ENCODE data around the gene NCBP1.
A peak's percentile ranks its signal among the peaks of the same experiment; 100 is the strongest.
"Not testable (repeated sequence)": the region's sequence is repeated elsewhere in the genome, so short reads cannot be mapped to it uniquely, and the experiment has no call there.

NCBP1 gene

DNA sequence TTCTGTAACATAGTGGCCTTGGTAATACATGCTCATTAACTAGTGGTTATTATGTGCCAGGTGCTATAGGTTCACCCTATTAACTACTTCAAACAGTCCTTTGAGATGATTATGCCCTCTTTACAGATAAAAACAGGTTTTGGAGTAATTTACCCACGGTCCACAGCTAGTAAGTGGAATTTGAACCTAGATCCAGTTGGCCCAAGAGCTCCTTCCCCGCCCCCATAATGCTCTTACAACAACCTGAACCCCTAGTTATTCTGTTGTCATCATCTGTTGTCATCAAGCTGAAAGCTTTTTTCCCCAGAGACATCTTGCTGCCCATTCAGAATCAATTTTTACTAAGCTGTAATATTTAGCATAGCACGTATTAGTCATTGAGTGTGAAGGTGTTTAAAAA, 40.3 kb downstream of the NCBP1 start:
- no peak for DNase-seq (ENCODE audit: low read depth in 2 of 2)

DNA sequence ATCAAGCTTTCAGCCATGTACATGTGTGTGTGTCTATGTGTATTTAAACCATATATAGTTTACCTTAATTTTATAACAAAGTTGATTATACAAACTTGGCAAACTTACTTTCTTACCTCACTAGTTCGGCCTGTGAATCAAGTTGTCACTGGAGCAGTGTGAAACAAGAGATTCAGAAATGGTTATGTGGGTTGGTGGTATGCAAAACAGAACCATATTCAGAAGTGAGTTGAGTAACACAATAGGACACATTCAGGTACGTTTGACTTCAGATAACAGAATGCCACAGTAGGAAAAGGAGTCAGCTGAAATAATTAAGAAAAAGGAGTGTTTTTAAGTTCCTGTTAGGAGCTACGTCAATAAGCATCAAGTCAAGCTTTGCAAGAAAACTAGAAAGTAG, 42.0 kb downstream of the NCBP1 start:
- DNase-seq (ENCODE audit: low read depth in 2 of 2) = no peak

DNA sequence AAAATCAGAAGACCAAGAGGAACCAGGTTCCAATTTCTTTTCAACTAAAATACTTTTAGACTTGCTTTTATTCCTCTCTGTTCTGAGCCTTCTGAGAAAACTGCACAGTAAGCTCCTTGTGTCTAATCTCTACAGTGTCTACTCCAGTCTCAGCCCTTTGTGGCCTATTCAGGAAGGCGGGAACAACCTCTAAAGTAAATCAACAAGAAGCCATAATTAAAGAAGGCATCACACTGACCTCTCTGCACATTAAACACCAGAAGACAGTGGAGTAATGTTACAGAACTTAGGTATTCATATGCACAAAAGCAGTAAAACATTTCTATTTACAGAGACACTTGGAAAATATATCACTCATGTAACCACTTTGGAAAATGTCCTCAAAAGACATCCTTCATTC, 48.6 kb downstream of the NCBP1 start:
- no peak for DNase-seq (ENCODE audit: low read depth in 2 of 2)

DNA sequence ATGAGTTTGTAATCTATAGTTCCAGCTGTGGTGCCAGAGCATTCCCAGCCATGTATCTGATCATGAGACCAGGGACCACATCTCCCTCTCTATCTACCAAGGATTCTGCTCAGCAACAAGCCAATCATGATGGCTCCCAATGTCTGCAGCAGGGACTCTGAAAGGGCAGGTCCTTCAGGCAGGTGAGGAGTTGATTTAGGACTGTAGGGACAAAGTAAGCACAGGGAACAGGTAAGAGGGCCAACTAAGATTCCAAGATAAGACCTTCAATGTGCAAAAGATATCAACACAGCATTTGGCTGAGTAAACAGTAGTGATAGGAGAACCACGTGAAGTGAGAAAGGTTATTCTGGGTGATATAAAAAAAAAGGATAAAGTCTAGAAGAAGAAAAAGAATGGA, 55.0 kb downstream of the NCBP1 start:
- no peak for DNase-seq (ENCODE audit: low read depth in 2 of 2)

DNA sequence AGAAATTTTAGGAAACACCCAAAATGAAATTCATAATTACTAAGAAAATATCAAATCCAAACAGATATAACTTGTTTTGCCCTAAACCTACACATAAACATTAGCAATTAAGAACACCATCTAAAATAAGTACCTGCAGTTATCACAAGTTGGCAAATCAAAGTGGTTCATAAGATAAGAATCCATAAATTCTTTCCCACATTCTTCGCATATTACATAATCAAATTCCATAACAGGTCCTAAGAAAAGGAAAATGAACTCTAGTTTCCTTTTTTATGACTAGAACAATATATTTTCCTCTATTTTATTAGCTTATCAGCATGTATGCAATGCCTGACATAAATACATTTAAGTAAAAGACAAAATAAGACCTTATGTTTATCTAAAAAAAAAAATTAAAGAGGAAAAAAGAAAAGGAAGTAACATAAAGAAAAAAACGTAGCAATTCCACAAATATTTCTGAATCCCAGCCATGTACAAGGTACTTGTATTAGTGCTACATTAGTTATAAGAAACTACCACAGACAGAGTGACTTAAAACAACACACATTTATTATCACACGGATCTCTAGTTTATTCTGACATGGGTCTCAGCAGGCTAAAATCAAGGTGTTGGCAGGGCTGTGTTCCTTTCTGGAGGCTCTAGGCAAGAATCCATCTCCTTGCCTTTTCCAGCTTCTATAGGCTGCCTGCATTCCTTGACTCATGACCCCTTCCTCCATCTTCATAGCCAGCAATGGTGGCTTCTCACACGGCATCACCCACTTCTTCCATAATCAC, 56.0 kb downstream of the NCBP1 start:
- DNase-seq (ENCODE audit: low read depth in 2 of 2) = no peak

DNA sequence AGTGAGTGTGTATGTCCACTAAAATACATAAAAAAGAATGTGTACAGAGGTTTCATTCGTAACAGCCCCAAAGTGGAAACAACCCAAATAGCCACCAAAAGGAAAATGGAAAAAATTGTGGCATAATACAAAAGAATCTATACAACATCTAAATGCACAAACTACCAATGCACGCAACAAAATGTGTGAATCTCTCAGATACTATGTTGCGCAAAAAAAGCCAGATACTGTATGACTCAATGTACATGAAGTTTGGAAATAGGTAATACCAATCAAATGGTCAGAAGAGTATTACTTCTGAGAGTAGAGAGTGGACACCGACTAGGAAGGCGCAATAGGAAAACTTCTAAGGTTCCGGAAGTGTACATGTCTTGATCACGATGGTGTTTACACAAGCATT, 61.1 kb downstream of the NCBP1 start:
- DNase-seq (ENCODE audit: low read depth in 2 of 2) = no peak

DNA sequence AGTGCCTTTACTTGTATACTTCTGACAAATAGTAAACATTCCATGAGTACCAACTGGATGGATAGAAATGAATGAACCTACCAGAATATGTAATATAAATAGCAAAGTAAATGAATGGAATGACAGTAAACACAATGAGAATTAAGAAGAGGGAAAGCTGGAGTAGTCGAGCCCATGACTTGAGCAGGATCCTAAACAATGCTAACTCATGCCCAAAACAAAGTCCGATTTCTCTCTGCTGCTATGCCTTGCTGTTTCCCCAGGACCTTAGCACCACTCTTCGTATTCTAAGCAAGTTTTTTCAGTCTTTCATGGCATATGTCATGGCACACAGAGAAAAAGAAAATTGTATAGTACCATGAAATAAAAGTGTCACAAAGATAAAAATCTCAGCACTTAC, 61.8 kb downstream of the NCBP1 start:
- no peak for DNase-seq (ENCODE audit: low read depth in 2 of 2)

DNA sequence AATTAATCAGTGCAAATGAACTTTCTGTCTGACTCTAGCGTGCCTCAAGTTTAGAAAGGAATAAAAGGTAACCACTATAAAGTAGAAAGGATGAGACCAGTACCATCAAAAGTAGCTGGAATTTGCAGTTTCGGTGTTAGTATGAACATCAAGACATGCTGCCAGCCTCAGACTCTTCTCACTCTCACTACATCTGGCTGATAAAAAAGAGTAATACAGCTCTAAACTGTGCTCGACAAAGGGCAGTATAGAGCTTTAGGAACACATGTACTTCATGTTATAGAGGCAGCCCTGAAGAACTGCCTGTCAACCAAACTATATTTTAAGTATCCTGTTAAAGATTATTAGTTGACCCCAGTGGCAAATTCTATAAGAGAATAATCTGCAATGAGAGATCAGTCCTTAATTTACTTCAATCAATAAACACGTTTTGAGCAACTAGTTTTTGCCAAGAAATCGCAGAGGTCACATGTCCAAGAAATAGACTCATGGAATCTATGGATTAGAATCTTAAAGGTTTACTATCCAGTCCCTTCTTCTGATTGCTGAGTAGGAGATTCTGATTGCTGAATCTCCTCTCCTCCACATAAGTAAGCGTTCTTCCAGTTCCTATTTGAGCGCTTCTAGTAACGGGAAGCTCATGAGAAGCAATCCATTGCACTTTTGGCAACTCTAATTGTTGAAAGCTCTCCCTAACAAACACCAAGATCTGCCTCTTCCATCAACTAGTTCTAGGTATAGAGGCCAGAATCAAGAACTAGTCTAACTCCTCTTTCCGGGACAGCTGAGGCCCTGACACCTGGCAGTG, 62.6 kb downstream of the NCBP1 start:
- DNase-seq (ENCODE audit: low read depth in 2 of 2) = no peak

DNA sequence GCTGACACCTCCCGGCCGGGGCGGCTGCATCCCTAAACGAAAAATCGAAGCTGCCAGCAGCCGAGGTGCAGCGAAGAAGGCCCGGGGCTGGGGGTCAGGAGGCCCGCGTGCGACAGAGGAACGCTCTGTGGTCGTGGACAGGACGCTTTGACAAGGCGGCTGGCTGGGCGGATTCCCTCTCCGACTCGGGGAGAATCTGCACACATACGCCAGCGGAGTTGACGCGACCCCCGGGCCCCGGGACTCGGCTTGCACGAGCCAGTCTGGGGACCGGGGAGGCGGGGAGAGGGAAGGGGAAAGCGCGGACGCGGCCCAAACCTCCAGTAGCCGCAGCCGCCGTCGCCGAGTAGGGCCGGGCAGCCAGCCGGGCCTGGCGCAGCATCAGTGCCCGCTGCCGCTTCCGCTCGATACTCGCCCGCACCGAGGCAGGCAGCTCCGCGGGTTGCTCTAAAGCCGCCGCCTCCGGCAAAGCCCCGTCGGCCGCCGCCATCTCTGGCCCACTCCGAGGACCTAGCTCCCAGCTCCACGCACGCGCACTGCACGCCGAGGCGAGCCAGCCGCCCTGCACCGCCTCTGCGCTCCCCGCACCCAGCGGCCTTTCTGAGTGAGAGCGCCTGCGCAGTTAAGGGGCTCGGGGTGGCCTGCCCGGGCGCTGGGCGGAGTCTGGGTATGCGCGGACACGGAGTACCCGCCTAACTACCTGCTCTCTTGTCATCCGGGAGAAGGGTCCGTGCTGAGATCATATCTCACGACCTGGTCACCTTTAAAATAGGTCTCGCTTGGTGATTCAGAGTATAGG, 63.4 kb downstream of the NCBP1 start, which contains the start of gene XPA:
Gene XPA (minus strand): TSS at position 538 of the 799 bp plus-strand sequence. CDS start 48 bp downstream, at position 490.
- peak; percentile 94 to 96 for DNase-seq (ENCODE audit: low read depth in 2 of 2)

DNA sequence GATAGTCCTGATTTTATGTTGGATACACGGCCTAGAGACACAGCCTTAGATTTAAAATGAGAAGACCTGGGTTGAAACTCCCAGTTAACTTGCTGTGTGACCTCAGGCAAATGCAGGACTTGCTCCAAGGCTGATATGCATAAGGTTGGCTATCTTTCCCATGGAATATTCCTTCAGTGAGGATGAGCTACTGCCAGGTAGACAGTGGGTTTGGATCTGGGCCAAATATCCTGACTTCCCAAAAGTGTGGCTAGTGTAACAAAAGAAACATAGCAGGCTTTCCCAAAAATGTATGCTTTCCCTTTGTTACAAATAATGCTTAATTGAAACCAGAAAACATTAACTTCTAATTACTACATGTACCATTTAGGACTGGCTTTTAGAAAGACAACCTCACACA, 64.2 kb downstream of the NCBP1 start:
- DNase-seq (ENCODE audit: low read depth in 2 of 2) = no peak

DNA sequence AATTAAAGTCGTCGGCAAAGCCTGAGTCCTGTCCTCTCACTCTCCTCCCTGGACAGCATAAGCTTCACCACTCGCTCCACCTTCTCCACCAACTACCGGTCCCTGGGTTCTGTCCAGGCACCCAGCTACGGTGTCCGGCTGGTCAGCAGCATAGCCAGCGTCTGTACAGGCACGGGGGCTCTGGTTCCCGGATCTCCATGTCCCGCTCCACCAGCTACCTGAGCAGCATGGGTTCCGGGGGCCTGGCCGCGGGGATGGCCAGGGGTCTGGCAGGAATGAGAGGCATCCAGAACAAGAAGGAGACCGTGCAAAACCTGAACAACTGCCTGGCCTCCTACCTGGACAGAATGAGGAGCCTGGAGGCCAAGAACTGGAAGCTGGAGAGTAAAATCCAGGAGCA, 65.2 kb downstream of the NCBP1 start:
- DNase-seq (ENCODE audit: low read depth in 2 of 2) = no peak

DNA sequence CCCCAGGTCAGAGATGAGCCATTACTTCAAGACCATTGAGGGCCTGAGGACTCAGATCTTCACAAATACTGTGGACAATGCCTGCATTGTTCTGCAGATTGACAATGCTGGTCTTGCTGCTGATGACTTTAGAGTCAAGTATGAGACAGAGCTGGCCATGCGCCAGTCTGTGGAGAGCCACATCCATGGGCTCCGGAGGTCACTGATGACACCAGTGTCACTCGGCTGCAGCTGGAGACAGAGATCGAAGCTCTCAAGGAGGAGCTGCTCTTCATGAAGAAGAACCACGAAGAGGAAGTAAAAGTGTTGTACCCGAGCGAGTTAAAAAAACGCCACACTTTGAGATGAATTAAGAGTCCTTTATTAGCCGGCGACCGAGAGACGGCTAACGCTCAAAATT, 65.7 kb downstream of the NCBP1 start:
- not testable (repeated sequence) for DNase-seq (ENCODE audit: low read depth in 2 of 2)

DNA sequence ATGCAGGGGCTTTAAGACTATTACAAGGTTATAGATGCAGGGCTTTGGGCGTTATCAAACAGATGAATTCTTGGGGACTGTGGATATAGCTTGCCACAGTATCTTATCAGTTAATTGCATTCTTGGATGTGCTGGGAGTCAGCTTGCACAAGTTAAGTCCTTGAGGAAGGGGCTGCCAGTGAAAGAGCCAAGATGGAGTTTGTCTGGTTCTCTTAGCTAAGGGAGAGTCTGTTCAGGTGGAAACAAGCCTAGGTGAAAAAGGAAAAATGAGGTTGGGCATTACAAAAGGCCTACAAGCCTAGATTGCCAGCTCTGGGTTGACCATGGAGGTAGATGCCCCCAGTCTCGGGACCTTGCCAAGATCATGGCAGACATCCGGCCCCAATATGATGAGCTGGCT, 66.2 kb downstream of the NCBP1 start:
- not testable (repeated sequence) for DNase-seq (ENCODE audit: low read depth in 2 of 2)

DNA sequence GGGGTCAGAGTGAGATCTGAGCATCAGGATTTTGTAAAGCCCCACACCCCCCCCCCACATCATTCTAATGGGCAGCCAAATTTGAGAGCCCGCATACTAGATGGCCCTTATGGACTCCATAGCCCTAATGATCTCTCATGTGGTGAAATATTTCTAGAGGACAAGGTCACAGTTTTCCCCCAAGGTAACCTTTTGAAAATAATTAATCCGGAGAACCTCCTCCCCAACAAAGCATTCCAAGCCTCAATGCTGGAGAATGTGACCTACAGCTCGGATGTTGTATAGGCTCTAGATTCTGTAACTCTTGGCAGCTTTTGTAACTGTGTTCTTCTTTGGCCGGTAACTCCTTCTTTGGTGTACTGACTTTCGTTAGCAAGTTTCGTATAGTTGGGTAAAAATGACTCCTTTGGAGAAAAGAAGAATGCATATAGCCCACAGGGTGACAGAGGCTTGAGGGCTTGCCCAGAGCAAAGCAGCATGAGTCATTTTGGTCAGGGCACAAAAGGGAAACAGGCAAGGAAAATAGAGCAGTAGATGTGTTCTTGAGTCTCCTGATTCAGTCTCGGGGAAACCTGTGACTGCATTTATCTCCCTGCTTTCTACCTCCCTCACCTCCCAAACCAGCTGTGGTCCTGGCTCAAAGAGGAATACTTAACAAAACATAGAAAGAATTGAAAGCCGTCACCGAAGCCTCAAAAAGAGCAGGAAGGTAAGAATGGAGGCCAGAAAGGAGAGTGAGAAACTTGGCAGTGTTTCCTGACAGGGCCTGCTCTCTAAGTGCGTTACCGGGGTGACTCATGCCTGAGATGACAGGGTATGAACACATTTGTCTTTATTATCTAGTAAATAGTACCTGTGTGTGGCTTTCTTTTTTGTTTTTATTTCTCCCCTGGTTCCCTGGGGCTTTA, 70.1 kb downstream of the NCBP1 start:
- no peak for DNase-seq (ENCODE audit: low read depth in 2 of 2)

DNA sequence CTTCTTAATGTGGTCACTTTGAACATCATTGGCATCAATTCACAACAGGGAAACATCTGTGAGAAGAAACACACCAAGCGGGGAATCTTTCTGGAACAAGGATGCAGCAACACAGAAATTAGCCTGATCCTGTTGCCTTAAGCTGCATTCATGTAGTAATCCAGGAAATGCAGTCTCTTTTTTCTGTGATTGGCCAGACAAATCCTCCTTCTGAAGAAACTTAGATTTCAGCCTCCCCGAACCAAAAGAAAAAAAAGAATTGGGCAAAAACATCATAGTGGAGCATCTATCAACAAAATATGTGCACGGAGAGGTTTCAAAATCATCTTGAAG, 70.7 kb downstream of the NCBP1 start:
- DNase-seq (ENCODE audit: low read depth in 2 of 2) = no peak

DNA sequence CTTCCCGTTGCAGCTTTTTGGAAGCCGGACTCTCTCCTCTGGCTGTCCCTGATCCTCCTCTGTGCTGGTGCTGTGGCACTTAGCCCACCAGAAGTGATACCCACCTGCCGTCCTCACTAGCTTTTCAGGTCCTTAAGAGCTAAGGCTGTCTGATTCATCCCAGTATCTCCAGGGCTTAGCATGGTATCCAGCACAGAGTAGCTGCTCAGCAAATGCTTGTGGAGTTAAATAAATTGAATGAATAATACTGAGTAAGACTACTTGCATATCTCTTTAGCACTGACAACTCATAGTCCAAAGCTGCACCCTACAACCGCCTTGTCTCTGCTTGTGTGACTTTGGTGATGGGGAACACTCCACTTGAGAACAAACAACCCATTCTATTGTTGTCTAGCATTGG, 71.2 kb downstream of the NCBP1 start:
- no peak for DNase-seq (ENCODE audit: low read depth in 2 of 2)

DNA sequence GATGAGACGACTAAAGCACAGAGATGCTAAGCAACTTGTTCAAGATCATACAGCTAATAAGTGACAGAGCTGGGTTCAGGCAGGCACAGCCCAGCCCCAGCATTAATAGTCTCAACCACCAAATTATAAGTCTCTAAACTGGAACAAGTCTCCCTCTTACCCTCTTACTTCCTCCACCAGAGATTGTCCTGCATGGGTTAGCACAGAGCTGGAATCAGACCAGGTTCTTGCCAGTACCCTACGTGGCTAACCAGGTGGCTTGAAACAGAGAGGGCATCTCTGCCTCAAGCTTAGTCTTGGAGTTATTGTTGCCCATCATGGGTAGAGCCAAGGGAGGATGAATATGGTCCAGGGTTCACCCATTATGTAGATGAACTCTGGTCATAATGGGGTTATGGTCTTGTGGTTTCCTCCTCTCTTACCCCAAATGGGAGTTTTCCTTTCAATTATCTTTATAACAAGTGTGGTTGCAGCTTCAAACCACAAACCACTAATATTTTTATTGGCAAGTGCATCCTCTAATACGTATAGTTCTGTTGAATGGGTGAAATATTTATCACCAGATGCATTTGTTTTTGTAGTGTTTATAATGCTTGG, 71.8 kb downstream of the NCBP1 start:
- DNase-seq (ENCODE audit: low read depth in 2 of 2) = no peak

DNA sequence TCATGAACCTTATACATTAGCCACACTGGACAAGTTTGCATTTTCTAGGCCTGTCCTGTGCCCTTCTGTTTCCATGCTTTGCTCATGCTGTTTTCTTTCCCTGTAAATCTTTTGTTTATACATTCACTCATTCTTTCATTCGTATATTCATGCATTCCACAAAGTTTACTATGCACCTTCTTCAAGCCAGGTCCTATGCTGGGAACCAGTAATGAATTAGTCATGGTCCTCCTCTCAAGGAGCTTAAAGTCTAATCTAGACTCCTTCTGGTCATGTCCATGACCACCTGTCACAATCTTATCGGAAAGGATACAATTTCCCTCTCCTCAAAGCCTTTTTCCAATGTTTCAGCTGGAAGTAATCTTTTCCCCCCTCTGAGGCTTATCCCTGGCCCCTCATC, 72.6 kb downstream of the NCBP1 start:
- no peak for DNase-seq (ENCODE audit: low read depth in 2 of 2)

DNA sequence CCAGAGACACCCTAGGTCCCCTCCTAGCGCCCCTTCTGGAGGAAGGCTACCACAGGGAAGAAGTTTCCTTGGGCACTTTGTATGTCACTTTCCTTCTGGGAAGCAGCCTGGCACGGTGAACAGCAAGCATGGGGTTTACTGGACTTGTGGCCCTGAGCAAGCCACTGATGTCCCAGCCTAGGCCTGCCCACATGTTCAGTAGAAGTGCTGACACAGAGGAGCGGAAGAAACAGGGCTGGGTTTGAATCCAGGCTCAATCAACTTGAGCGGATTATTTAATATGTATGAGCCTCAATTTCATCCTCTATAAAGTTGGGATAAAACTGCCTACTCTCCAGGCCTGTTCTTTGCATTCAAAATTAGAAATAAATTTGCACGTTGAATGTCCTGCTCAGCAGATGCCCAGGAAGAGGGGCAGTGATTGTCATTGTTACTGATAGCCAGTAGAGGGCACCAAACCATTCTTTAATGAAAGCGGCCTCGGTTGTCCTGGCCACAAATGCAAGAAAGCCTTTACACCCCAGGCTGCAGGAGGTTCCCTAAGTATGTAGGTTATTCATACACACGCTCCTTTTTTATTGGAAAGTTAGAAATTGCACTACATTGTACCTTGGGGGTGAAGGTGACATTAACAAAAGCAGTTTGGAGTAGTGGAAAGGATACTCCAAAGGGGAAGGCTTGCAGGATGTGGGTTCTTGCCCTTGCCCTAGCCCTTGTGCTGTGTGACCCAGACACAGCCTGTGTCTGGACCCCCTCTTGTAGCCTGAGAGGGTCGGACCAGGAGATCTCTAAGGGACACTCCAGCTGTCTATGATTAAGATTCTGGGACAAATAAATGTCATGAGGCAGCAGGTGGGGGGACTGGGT, 77.0 kb downstream of the NCBP1 start:
- no peak for DNase-seq (ENCODE audit: low read depth in 2 of 2)

DNA sequence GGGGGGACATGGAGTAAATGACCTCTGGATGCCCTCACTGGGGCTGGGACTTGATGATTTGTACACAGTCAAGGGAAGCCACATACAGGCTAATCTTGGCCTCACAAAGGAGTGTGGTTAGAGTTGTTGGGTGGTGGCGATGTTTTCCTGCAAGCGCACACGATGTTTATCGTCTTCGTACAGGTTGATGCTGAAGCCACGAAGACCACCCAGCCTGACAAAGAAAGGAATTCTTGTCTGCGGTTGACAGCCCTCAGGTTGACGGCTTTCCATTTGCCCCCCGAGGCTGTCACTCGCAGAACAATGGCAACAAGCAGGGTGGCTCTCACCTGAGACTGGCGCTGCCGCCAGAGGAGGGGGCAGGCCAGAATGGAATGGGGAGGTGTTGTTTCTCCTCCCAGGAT, 77.6 kb downstream of the NCBP1 start:
- no peak for DNase-seq (ENCODE audit: low read depth in 2 of 2)

Data from stimulated activated CD8-positive, alpha-beta memory T cell treated with anti-CD3 and anti-CD28 coated beads, Interleukin-15, amount 100 ng/mL, for 4 hours (primary cell).